ENCODE results near the gene FBXL14. TPM values are rescaled to one million over a fixed set of nuclear protein-coding genes. Genes with fewer than 3 reads are reported as not detected.

The FBXL14 gene
- polyA plus RNA-seq, 3 donors, result 6.2 to 9.8 (median 7.2) TPM

GRCh38 chr12:1634590-1635191 lies 40.3 kb upstream of the FBXL14 start:
- Histone ChIP-seq H3K4me1 (ENCODE audit: control insufficient read depth in 1 of 2, insufficient read depth in 2 of 2, low read length in 2 of 2) (peaks cover 62% of the 10 kb centered on the region in 2 donors), H3K27me3 (ENCODE audit: control insufficient read depth in 2 of 2, insufficient read depth in 2 of 2, low read length in 2 of 2) (peaks cover 17 to 23% of the 10 kb centered on the region in 2 donors), H3K9ac (ENCODE audit: insufficient read depth, low read length, poor library complexity, severe bottlenecking) (peak overlapping the region; percentile 9), H3K27ac (ENCODE audit: low read depth in 1 of 2, low read length in 2 of 2) (no peak overlapping the region), H3K4me3 (replicated peaks in 1 of 3; ENCODE audit: low read depth in 2 of 3, low read length in 3 of 3) (peak overlapping the region in 1 of 3 experiments; percentile 59), H3K36me3 (replicated peaks in 1 of 2; ENCODE audit: control insufficient read depth in 1 of 2, insufficient read depth in 2 of 2, low read length in 2 of 2) (no peaks in the 10 kb centered on the region), H4K20me1 (ENCODE audit: insufficient read depth, low read length) (no peaks in the 10 kb centered on the region), H2AFZ (ENCODE audit: insufficient read depth, low read depth, low read length, poor library complexity, severe bottlenecking) (peak overlapping the region; percentile 73), H3K4me2 (replicated peaks; ENCODE audit: extremely low read depth, low read length, poor library complexity, severe bottlenecking) (peak overlapping the region; percentile 70), H3K79me2 (ENCODE audit: insufficient read depth, low read length) (no peaks in the 10 kb centered on the region), H3K9me3 (replicated peaks in 1 of 2; ENCODE audit: control insufficient read depth in 1 of 2, insufficient read depth in 1 of 2, low read length in 2 of 2) (no peaks in the 10 kb centered on the region)
- DNase-seq, result peak; percentile 59 to 76 (median 67)
- H3K4me1 Mint-ChIP-seq, result peaks cover 69% of the 10 kb centered on the region
- H3K36me3 Mint-ChIP-seq, result peaks cover 16 to 23% of the 10 kb centered on the region in 2 donors
- peak overlapping the region in 6 of 7 donors; percentile 32 to 85 (median 82) for H3K27ac Mint-ChIP-seq
- TF ChIP-seq CTCF (IDR thresholded peaks at IDR 0.05), result peak; percentile 85
- peaks cover 2 to 10% (median 4%) of the 10 kb centered on the region in 7 donors for H3K9me3 Mint-ChIP-seq
- peaks cover 24 to 26% (median 25%) of the 10 kb centered on the region in 3 donors for H3K27me3 Mint-ChIP-seq (ENCODE audit: low read depth in 3 of 3)
- intact Hi-C loops (cut with micrococcal nuclease), result no loop called here
- H3K4me3 Mint-ChIP-seq, result peak overlapping the region in 1 of 2 donors; percentile 20
- WGBS (ENCODE audit: insufficient coverage), result 54% methylated on average over 12 of the region's 16 CpGs

GRCh38 chr12:1634149-1634548 lies 39.8 kb upstream of the FBXL14 start:
- Mint-ChIP-seq H3K36me3 (peaks cover 15 to 21% of the 10 kb centered on the region in 2 donors), H3K4me1 (peaks cover 74% of the 10 kb centered on the region), H3K27me3 (ENCODE audit: low read depth in 3 of 3) (peaks cover 29 to 32% (median 31%) of the 10 kb centered on the region in 3 donors), H3K4me3 (no peak overlapping the region), H3K27ac (peak overlapping the region in 2 of 7 donors; percentile 32 to 33), H3K9me3 (peaks cover 0 to 10% (median 5%) of the 10 kb centered on the region in 7 donors)
- Histone ChIP-seq H3K4me1 (ENCODE audit: control insufficient read depth in 1 of 2, insufficient read depth in 2 of 2, low read length in 2 of 2) (peaks cover 66 to 68% of the 10 kb centered on the region in 2 donors), H3K9ac (ENCODE audit: insufficient read depth, low read length, poor library complexity, severe bottlenecking) (no peak overlapping the region), H3K79me2 (ENCODE audit: insufficient read depth, low read length) (no peaks in the 10 kb centered on the region), H3K4me3 (replicated peaks in 1 of 3; ENCODE audit: low read depth in 2 of 3, low read length in 3 of 3) (no peak overlapping the region), H3K27ac (ENCODE audit: low read depth in 1 of 2, low read length in 2 of 2) (no peak overlapping the region), H3K27me3 (ENCODE audit: control insufficient read depth in 2 of 2, insufficient read depth in 2 of 2, low read length in 2 of 2) (peaks cover 22 to 29% of the 10 kb centered on the region in 2 donors), H3K9me3 (replicated peaks in 1 of 2; ENCODE audit: control insufficient read depth in 1 of 2, insufficient read depth in 1 of 2, low read length in 2 of 2) (peaks cover 0 to 4% of the 10 kb centered on the region in 2 donors), H4K20me1 (ENCODE audit: insufficient read depth, low read length) (no peaks in the 10 kb centered on the region), H2AFZ (ENCODE audit: insufficient read depth, low read depth, low read length, poor library complexity, severe bottlenecking) (no peak overlapping the region), H3K36me3 (replicated peaks in 1 of 2; ENCODE audit: control insufficient read depth in 1 of 2, insufficient read depth in 2 of 2, low read length in 2 of 2) (no peaks in the 10 kb centered on the region), H3K4me2 (replicated peaks; ENCODE audit: extremely low read depth, low read length, poor library complexity, severe bottlenecking) (no peak overlapping the region)
- intact Hi-C loops (cut with micrococcal nuclease), result no loop called here
- no peak for DNase-seq
- WGBS (ENCODE audit: insufficient coverage), result 74% methylated on average over 5 of the region's 7 CpGs
- TF ChIP-seq CTCF (IDR thresholded peaks at IDR 0.05), result no peak

All from CD14-positive monocyte (primary cell).